Esophagus (tissue), 2 donors: ENCODE data around the gene PKIB. TPM values are rescaled to one million over a fixed set of nuclear protein-coding genes. Genes with fewer than 3 reads are reported as not detected.
A peak's percentile ranks its signal among the peaks of the same experiment; 100 is the strongest.

ENCODE experiments used
- H3K27ac ChIP-seq, 2 donors: one replicate each; pipeline ENCODE4 v1.5.1; 2013; ENCODE audit warnings: low read depth in 2 of 2, mild to moderate bottlenecking in 2 of 2, inconsistent platforms in 1 of 2, low read length in 1 of 2, moderate library complexity in 1 of 2
- H3K27me3 ChIP-seq, 2 donors: one replicate each; pipeline ENCODE4 v1.6.1; 2013; ENCODE audit warnings: low read length in 2 of 2, control low read depth in 1 of 2, mild to moderate bottlenecking in 1 of 2; ENCODE audit not compliant: insufficient read depth in 2 of 2, control insufficient read depth in 1 of 2
- H3K36me3 ChIP-seq, 2 donors: one replicate each; pipeline ENCODE4 v1.6.1; 2013; ENCODE audit warnings: low read length in 1 of 2; ENCODE audit not compliant: control insufficient read depth in 2 of 2, insufficient read depth in 2 of 2
- H3K4me1 ChIP-seq, 2 donors: one replicate each; pipeline ENCODE4 v1.6.1; 2013; ENCODE audit warnings: low read length in 1 of 2; ENCODE audit not compliant: control insufficient read depth in 2 of 2, insufficient read depth in 2 of 2
- H3K4me3 ChIP-seq, 2 donors: one replicate each; pipeline ENCODE4 v1.5.1; 2013; ENCODE audit warnings: low read length in 2 of 2, mild to moderate bottlenecking in 2 of 2, low read depth in 1 of 2, moderate library complexity in 1 of 2
- H3K9me3 ChIP-seq, 2 donors: one replicate each; pipeline ENCODE4 v1.6.1; 2013; ENCODE audit warnings: mild to moderate bottlenecking in 2 of 2, low read depth in 1 of 2, low read length in 1 of 2, moderate library complexity in 1 of 2; ENCODE audit not compliant: control insufficient read depth in 2 of 2, insufficient read depth in 1 of 2
- whole genome bisulfite sequencing, 2 donors: extraction: QIAGEN DNeasy Blood & Tissue Kit; methylation state at CpG; one replicate each; pipeline ENCODE4 v1.1.7; 2013; 5-methylcytosine and 5-hydroxymethylcytosine counted together
- polyA plus RNA-seq, 2 donors: library from polyadenylated mRNA; stranded (reverse); fragments of 200-250 nt; gene quantifications; one replicate each; pipeline ENCODE4 v1.2.3, GENCODE V29; 2013
- donor health status: healthy with polysubstance abuse.
- donor health status: Bipolar disorder and iron deficiency.

The PKIB gene
- polyA plus RNA-seq, 2 donors, result 3.5 to 4.2 TPM

DNA sequence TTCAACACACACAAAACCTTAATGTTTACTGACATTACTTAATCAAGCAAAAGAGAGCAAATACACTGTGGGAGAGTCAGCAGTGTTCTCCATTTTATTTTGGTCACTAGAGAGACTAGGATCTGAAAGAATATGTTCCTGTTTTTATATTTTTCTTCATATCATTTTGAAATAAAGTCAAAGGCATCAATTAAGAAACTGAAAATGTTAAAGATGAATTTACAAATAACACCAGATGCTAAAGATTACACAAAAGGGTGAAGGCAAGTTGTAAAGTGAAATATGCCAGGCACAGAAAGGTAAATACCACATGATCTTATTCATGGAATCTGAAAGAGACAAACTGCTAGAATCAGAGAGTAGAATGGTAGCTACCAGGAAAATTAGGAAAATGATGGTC is 109.0 kb downstream of the PKIB start:
- H3K27ac ChIP-seq, result no peak overlapping the region
- no peaks in the 10 kb centered on the region for H3K4me1 ChIP-seq
- no peaks in the 10 kb centered on the region for H3K36me3 ChIP-seq
- no peaks in the 10 kb centered on the region for H3K27me3 ChIP-seq
- H3K9me3 ChIP-seq, result no peaks in the 10 kb centered on the region
- H3K4me3 ChIP-seq, result no peak overlapping the region

DNA sequence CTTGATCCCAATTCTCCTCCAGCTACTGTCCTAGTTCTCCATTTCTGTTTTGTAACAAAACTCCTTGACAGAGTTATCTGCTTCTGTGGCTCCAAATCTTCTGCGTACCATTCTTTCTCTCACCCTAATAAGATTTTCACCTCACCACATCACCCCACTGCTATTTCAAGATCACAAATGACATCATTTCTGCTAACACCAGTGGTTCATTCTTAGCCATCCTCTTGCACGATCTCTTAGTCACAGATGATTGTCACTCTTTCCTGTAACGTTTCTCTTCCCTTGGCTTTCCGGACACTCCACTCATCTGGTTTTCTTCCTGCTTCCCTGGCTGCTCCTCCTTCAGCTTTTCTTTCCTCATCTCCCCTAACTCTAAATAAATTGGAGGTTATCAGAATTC is 112.5 kb downstream of the PKIB start:
- Histone ChIP-seq H3K4me3 (no peak overlapping the region), H3K27me3 (no peaks in the 10 kb centered on the region), H3K36me3 (no peaks in the 10 kb centered on the region), H3K27ac (no peak overlapping the region), H3K9me3 (no peaks in the 10 kb centered on the region), H3K4me1 (no peaks in the 10 kb centered on the region)
- WGBS, 2 donors, result 78 to 80% methylated on average over 4 of the region's 4 CpGs

GRCh38 chr6:122726649-122727048 is 116.4 kb downstream of the PKIB start:
- Histone ChIP-seq H3K9me3 (no peaks in the 10 kb centered on the region), H3K36me3 (no peaks in the 10 kb centered on the region), H3K27ac (no peak overlapping the region), H3K4me3 (no peak overlapping the region), H3K27me3 (no peaks in the 10 kb centered on the region), H3K4me1 (no peaks in the 10 kb centered on the region)
- 39 to 43% methylated on average over 2 of the region's 2 CpGs for WGBS, 2 donors

DNA sequence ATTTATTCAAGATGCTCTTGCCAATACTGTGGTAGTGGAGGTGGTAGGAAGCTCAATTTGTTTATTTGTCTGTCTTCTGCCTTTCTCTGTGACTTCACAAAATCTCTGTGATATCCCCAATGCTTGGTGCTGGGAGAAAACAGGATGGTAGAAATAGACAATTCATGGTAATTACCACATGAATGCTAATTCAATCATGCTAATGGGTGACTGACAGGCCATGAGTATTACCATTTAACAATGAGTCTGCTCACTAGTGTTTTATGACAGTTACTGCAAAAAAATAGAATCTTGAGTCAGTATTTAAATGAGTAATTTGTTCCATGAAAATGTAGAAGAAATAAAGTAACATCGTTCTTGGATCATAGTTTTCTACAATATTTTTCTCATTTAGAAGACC is 117.0 kb downstream of the PKIB start:
- Histone ChIP-seq H3K4me1 (no peaks in the 10 kb centered on the region), H3K36me3 (no peaks in the 10 kb centered on the region), H3K9me3 (no peaks in the 10 kb centered on the region), H3K27ac (no peak overlapping the region), H3K27me3 (no peaks in the 10 kb centered on the region), H3K4me3 (no peak overlapping the region)
- 83 to 84% methylated on average over 1 of the region's 1 CpG for WGBS, 2 donors

GRCh38 chr6:122730334-122730733 is 120.1 kb downstream of the PKIB start:
- H3K36me3 ChIP-seq, result no peaks in the 10 kb centered on the region
- H3K4me3 ChIP-seq, result no peak overlapping the region
- H3K9me3 ChIP-seq, result no peaks in the 10 kb centered on the region
- H3K27me3 ChIP-seq, result no peaks in the 10 kb centered on the region
- no peak overlapping the region for H3K27ac ChIP-seq
- 77 to 83% methylated on average over 3 of the region's 3 CpGs for WGBS, 2 donors
- H3K4me1 ChIP-seq, result no peaks in the 10 kb centered on the region

DNA sequence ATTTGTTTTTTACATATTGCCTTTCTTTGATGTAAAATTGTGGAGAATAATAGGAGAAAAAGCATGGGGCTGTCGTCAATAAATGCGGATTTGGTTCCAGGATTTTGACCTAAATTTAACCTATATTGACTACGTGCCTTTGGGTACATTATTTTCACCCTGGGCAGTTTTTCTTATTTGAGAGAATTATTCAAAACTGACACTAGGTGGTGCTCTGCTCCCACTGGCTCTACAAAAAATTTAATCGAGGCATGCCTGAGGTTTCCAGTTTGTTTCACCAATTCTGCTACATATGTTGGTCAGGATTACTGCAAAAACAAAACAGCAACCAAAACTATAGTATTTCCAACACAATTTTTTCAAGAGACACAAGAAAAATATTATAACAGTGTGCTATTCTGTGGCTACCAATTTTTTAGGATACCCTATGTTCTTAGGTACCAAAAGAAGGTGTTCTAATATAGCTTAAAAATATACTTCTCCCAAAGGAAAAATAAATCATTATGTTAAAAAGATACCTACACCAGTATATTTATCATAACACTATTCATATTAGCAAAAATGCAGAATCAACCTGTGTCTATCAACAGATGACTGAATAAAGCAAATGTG is 120.7 kb downstream of the PKIB start:
- Histone ChIP-seq H3K27ac (no peak overlapping the region), H3K27me3 (no peaks in the 10 kb centered on the region), H3K4me1 (no peaks in the 10 kb centered on the region), H3K4me3 (no peak overlapping the region), H3K9me3 (no peaks in the 10 kb centered on the region), H3K36me3 (no peaks in the 10 kb centered on the region)
- WGBS, 2 donors, result 0% methylated on average over 4 of the region's 4 CpGs

DNA sequence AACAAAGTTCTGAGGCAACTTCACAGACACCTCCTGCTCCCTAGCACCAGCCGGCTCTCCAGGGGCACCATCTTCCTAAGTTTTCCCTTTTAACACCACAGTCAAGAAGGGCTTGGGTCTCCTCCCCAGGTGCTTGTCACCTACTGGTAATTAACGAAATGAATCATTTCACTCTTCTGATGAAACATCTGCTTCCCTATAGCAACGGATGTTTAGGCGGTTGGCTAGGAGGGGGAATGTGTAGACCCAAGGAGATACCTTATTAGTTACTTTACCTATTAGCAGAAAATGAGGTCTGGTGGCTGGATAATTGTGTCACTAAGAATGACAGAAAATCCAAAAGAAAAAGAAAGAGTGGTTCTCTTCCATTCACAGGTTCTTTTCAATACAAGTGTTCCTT is 123.1 kb downstream of the PKIB start:
- no peak overlapping the region for H3K27ac ChIP-seq
- 71 to 72% methylated on average over 4 of the region's 4 CpGs for WGBS, 2 donors
- no peak overlapping the region for H3K4me3 ChIP-seq
- no peaks in the 10 kb centered on the region for H3K9me3 ChIP-seq
- H3K27me3 ChIP-seq, result no peaks in the 10 kb centered on the region
- no peaks in the 10 kb centered on the region for H3K4me1 ChIP-seq
- H3K36me3 ChIP-seq, result no peaks in the 10 kb centered on the region

DNA sequence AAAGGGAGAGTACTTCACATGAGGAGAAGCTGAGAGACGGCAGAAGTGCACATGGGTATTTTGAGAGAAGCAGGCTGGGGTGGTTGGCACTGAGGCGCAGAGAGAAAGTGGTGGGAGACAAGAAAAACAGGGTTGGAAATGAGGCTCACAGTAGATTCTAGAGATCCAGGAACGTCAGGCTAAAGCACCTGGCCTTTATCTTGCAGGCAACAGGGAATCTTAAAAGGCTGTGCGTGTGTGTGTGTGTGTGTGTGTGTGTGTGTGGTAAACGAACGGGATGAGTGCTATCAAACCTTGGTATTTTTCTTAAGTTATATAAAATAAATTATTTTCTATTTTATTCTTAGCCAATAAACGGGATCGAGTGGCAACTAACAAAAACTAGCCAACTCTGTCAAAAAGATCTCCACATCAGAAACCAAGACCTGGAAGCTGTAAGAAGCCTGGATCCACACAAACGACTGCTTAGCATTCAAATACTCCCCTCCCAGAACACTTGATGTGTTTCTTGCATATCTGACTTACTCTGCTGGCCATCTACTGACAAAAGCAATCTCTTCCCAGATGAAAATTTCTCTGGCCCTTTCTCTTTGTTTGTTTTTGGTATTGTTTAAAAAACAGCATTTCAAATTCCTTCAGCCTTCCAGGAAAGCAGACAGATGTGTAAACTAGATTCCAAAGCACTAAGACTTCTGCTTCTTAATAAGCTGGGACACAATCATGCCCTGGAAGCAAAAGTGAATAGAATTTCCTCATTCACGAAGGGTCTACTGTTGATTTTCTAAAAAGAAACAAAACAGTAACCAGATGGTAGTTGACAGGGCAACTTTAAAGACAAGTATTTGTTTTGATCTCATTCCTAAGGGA is 124.6 kb downstream of the PKIB start:
- Histone ChIP-seq H3K27me3 (no peaks in the 10 kb centered on the region), H3K4me1 (no peaks in the 10 kb centered on the region), H3K4me3 (no peak overlapping the region), H3K9me3 (no peaks in the 10 kb centered on the region), H3K36me3 (no peaks in the 10 kb centered on the region), H3K27ac (no peak overlapping the region)
- 58 to 61% methylated on average over 10 of the region's 10 CpGs for WGBS, 2 donors

GRCh38 chr6:122735582-122735981 is 125.4 kb downstream of the PKIB start:
- no peaks in the 10 kb centered on the region for H3K36me3 ChIP-seq
- no peak overlapping the region for H3K4me3 ChIP-seq
- no peaks in the 10 kb centered on the region for H3K4me1 ChIP-seq
- peak overlapping the region in 1 of 2 donors; percentile 10 for H3K27ac ChIP-seq
- 45 to 55% methylated on average over 4 of the region's 4 CpGs for WGBS, 2 donors
- no peaks in the 10 kb centered on the region for H3K9me3 ChIP-seq
- H3K27me3 ChIP-seq, result no peaks in the 10 kb centered on the region

GRCh38 chr6:122736163-122736562 is 126.0 kb downstream of the PKIB start:
- Histone ChIP-seq H3K27ac (peak overlapping the region in 1 of 2 donors; percentile 60), H3K4me3 (no peak overlapping the region), H3K36me3 (no peaks in the 10 kb centered on the region), H3K4me1 (no peaks in the 10 kb centered on the region), H3K27me3 (no peaks in the 10 kb centered on the region), H3K9me3 (no peaks in the 10 kb centered on the region)
- WGBS, 2 donors, result 49 to 61% methylated on average over 4 of the region's 4 CpGs
